ENCODE measurements around the gene ZCCHC24. TPM values are rescaled to one million over a fixed set of nuclear protein-coding genes. Genes with fewer than 3 reads are reported as not detected.
"Not testable (repeated sequence)": the region's sequence is repeated elsewhere in the genome, so short reads cannot be mapped to it uniquely, and the experiment has no call there.

ZCCHC24 gene
- total RNA-seq, 1 experiment from 2014 or later: 20.5 TPM

GRCh38 chr10:79332610-79333315 is 112.7 kb downstream of the ZCCHC24 start:
- DNase-seq, H3K9me3 ChIP-seq, H3K36me3 ChIP-seq, H3K27me3 ChIP-seq, H3K4me3 ChIP-seq: not testable (repeated sequence)

Other genes starting within 250 kb of the ZCCHC24 start
- gene PPIF, start 98.2 kb downstream of the ZCCHC24 start, total RNA-seq (2014; rRNA removed; shearing (Covaris generic); ENCODE audit: low replicate concordance): 42.3 and 53.5 TPM in 2 replicates
- gene EIF5AL1, start 66.9 kb upstream of the ZCCHC24 start, total RNA-seq (2014; rRNA removed; shearing (Covaris generic); ENCODE audit: low replicate concordance): 0.69 and 1.0 TPM in 2 replicates
- gene SFTPA2, start 114.8 kb upstream of the ZCCHC24 start, total RNA-seq (2014; rRNA removed; shearing (Covaris generic); ENCODE audit: low replicate concordance): not detected in 2 replicates
- not detected in 2 replicates for gene SFTPA1, start 165.3 kb upstream of the ZCCHC24 start, total RNA-seq (2014; rRNA removed; shearing (Covaris generic); ENCODE audit: low replicate concordance)

Data from MG63 (cell line).